ENCODE measurements around the gene SGPL1.

GRCh38 chr10:70879207-70879606, 63.5 kb downstream of the SGPL1 start:
- no peak for TF ChIP-seq HDGF (IDR thresholded peaks at IDR 0.05)
- TF ChIP-seq HDAC2 (IDR thresholded peaks at IDR 0.05) = no peak
- TF ChIP-seq ZZZ3 (IDR thresholded peaks at IDR 0.05; ENCODE audit: control insufficient read depth, insufficient read length, low read depth) = no peak
- no peak for TF ChIP-seq CTCF (IDR thresholded peaks at IDR 0.05 in 2 of 3, conservative IDR thresholded peaks at IDR 0.05 in 1 of 3; ENCODE audit: control insufficient read depth in 2 of 3, extremely low read depth in 1 of 3, insufficient read depth in 1 of 3, low read depth in 3 of 3, low read length in 3 of 3)
- no peak for TF ChIP-seq MYC (IDR thresholded peaks at IDR 0.05; ENCODE audit: insufficient read depth, insufficient read length, insufficient replicate concordance, low read length, severe bottlenecking)

Data from GM12878 (cell line).